Stimulated activated naive B cell treated with anti-CD40 and anti-IgM and Interleukin-4, amounts not matched to agents 10 μg/mL and 1 μg/mL and 100 μg/mL, for 72 hours (primary cell): ENCODE results near the gene ZBTB1.
"Not testable (repeated sequence)": the region's sequence is repeated elsewhere in the genome, so short reads cannot be mapped to it uniquely, and the experiment has no call there.

ENCODE experiments used
- ATAC-seq, 2 donors: fragments of 150-1000 bp; cut with Tn5 transposase; replicated peaks; 2 replicates each; pipeline ENCODE4 v1.10.0; 2021; ENCODE audit warnings: moderate library complexity in 1 of 2
- DNase-seq: peaks from one replicate; pipeline ENCODE4 v3.0.0; 2021
- H3K27ac Mint-ChIP-seq: one replicate; pipeline ENCODE4 v1.8.0; 2022; ENCODE audit warnings: mild to moderate bottlenecking, mixed read lengths
- H3K27me3 Mint-ChIP-seq, 2 donors: one replicate each; pipeline ENCODE4 v1.8.0; 2022; ENCODE audit warnings: mixed read lengths in 2 of 2
- H3K36me3 Mint-ChIP-seq, 2 donors: one replicate each; pipeline ENCODE4 v1.8.0; 2022; ENCODE audit warnings: mixed read lengths in 2 of 2, mild to moderate bottlenecking in 1 of 2
- H3K4me1 Mint-ChIP-seq, 2 donors: one replicate each; pipeline ENCODE4 v1.8.0; 2022; ENCODE audit warnings: mixed read lengths in 2 of 2, mild to moderate bottlenecking in 1 of 2
- H3K4me3 Mint-ChIP-seq, 2 donors: one replicate each; pipeline ENCODE4 v1.8.0; 2022; ENCODE audit warnings: mild to moderate bottlenecking in 2 of 2, mixed read lengths in 2 of 2, moderate library complexity in 1 of 2
- H3K9me3 Mint-ChIP-seq, 2 donors: one replicate each; pipeline ENCODE4 v1.8.0; 2022; ENCODE audit warnings: mixed read lengths in 2 of 2, mild to moderate bottlenecking in 1 of 2

ZBTB1 gene

GRCh38 chr14:64554556-64554955 is 50.0 kb downstream of the ZBTB1 start:
- Mint-ChIP-seq H3K4me3 (no peak overlapping the region), H3K4me1 (peaks cover 3 to 10% of the 10 kb centered on the region in 2 donors), H3K27ac (no peak overlapping the region), H3K9me3 (no peaks in the 10 kb centered on the region), H3K27me3 (peaks cover 15 to 26% of the 10 kb centered on the region in 2 donors), H3K36me3 (no peaks in the 10 kb centered on the region)
- ATAC-seq: no peak
- no peak for DNase-seq

- Mint-ChIP-seq H3K36me3 (no peaks in the 10 kb centered on the region), H3K27ac (no peak overlapping the region), H3K9me3 (no peaks in the 10 kb centered on the region), H3K4me1 (no peaks in the 10 kb centered on the region), H3K27me3 (peaks cover 9 to 13% of the 10 kb centered on the region in 2 donors), H3K4me3 (no peak overlapping the region)
- no peak for ATAC-seq
- DNase-seq: no peak
Observed at GRCh38 chr14:64556526-64556925, 52.0 kb downstream of the ZBTB1 start.

- H3K27me3 Mint-ChIP-seq, H3K4me1 Mint-ChIP-seq, DNase-seq, H3K9me3 Mint-ChIP-seq, H3K36me3 Mint-ChIP-seq, H3K27ac Mint-ChIP-seq, ATAC-seq, H3K4me3 Mint-ChIP-seq: not testable (repeated sequence)
Observed at GRCh38 chr14:64558216-64558615, 53.6 kb downstream of the ZBTB1 start.

- H3K27me3 Mint-ChIP-seq: no peaks in the 10 kb centered on the region
Observed at GRCh38 chr14:64561631-64562030, 57.1 kb downstream of the ZBTB1 start.

GRCh38 chr14:64562436-64562835 is 57.9 kb downstream of the ZBTB1 start:
- ATAC-seq (no peak), DNase-seq (no peak)
- Mint-ChIP-seq H3K4me3 (no peak overlapping the region), H3K4me1 (no peaks in the 10 kb centered on the region), H3K36me3 (no peaks in the 10 kb centered on the region), H3K9me3 (no peaks in the 10 kb centered on the region), H3K27me3 (no peaks in the 10 kb centered on the region), H3K27ac (no peak overlapping the region)

More at GRCh38 chr14:64561631-64562030, 57.1 kb downstream of the ZBTB1 start:
- Mint-ChIP-seq H3K27ac (no peak overlapping the region), H3K4me1 (no peaks in the 10 kb centered on the region), H3K4me3 (no peak overlapping the region), H3K36me3 (no peaks in the 10 kb centered on the region), H3K9me3 (no peaks in the 10 kb centered on the region)
- ATAC-seq: no peak
- DNase-seq: no peak

GRCh38 chr14:64563696-64564095 is 59.1 kb downstream of the ZBTB1 start:
- no peak overlapping the region for H3K27ac Mint-ChIP-seq
- ATAC-seq (no peak), DNase-seq (no peak)
- no peaks in the 10 kb centered on the region for H3K9me3 Mint-ChIP-seq
- H3K4me1 Mint-ChIP-seq: no peaks in the 10 kb centered on the region
- no peaks in the 10 kb centered on the region for H3K27me3 Mint-ChIP-seq
- no peaks in the 10 kb centered on the region for H3K36me3 Mint-ChIP-seq
- H3K4me3 Mint-ChIP-seq: no peak overlapping the region

- H3K36me3 Mint-ChIP-seq: no peaks in the 10 kb centered on the region
- H3K9me3 Mint-ChIP-seq: no peaks in the 10 kb centered on the region
- H3K27me3 Mint-ChIP-seq: no peaks in the 10 kb centered on the region
- H3K4me3 Mint-ChIP-seq: no peak overlapping the region
- no peak overlapping the region for H3K27ac Mint-ChIP-seq
- H3K4me1 Mint-ChIP-seq: no peaks in the 10 kb centered on the region
- no peak for DNase-seq
- ATAC-seq: no peak
Observed at GRCh38 chr14:64566651-64567122, 62.1 kb downstream of the ZBTB1 start.

GRCh38 chr14:64569138-64569631 is 64.6 kb downstream of the ZBTB1 start:
- Mint-ChIP-seq H3K9me3 (no peaks in the 10 kb centered on the region), H3K27me3 (no peaks in the 10 kb centered on the region), H3K36me3 (no peaks in the 10 kb centered on the region), H3K4me3 (no peak overlapping the region), H3K4me1 (no peaks in the 10 kb centered on the region), H3K27ac (no peak overlapping the region)
- no peak for DNase-seq
- no peak for ATAC-seq

GRCh38 chr14:64569646-64570045 is 65.1 kb downstream of the ZBTB1 start:
- H3K4me3 Mint-ChIP-seq, DNase-seq, H3K27ac Mint-ChIP-seq, H3K36me3 Mint-ChIP-seq, H3K27me3 Mint-ChIP-seq, H3K9me3 Mint-ChIP-seq, H3K4me1 Mint-ChIP-seq, ATAC-seq: not testable (repeated sequence)

- no peaks in the 10 kb centered on the region for H3K27me3 Mint-ChIP-seq
- DNase-seq (no peak), ATAC-seq (no peak)
- H3K9me3 Mint-ChIP-seq: no peaks in the 10 kb centered on the region
- H3K27ac Mint-ChIP-seq: no peak overlapping the region
- H3K36me3 Mint-ChIP-seq: no peaks in the 10 kb centered on the region
- no peak overlapping the region for H3K4me3 Mint-ChIP-seq
- no peaks in the 10 kb centered on the region for H3K4me1 Mint-ChIP-seq
Observed at GRCh38 chr14:64572386-64573104, 68.0 kb downstream of the ZBTB1 start.

- H3K36me3 Mint-ChIP-seq: no peaks in the 10 kb centered on the region
- ATAC-seq (no peak), DNase-seq (no peak)
- H3K4me1 Mint-ChIP-seq: no peaks in the 10 kb centered on the region
- H3K9me3 Mint-ChIP-seq: no peaks in the 10 kb centered on the region
- no peak overlapping the region for H3K4me3 Mint-ChIP-seq
- H3K27me3 Mint-ChIP-seq: no peaks in the 10 kb centered on the region
- no peak overlapping the region for H3K27ac Mint-ChIP-seq
Observed at GRCh38 chr14:64573109-64573508, 68.5 kb downstream of the ZBTB1 start.
